ENCODE measurements around the gene SLC6A11. TPM values are rescaled to one million over a fixed set of nuclear protein-coding genes. Genes with fewer than 3 reads are reported as not detected.

SLC6A11 gene
- total RNA-seq, 2 experiments from 2014 or later, result not detected

- Histone ChIP-seq H3K27ac (ENCODE audit: low read depth in 1 of 2, low read length in 2 of 2) (no peak overlapping the region), H3K4me3 (ENCODE audit: low read length) (no peak overlapping the region), H3K36me3 (ENCODE audit: insufficient read depth, low read length) (no peaks in the 10 kb centered on the region), H3K9me3 (ENCODE audit: control insufficient read depth in 1 of 2, insufficient read depth in 1 of 2, low read length in 2 of 2) (no peaks in the 10 kb centered on the region), H3K27me3 (ENCODE audit: control insufficient read depth in 1 of 2, insufficient read depth in 2 of 2, low read length in 2 of 2) (peaks cover 0 to 4% of the 10 kb centered on the region in 2 experiments), H3K4me1 (ENCODE audit: insufficient read depth, low read length) (no peaks in the 10 kb centered on the region)
- no peak for DNase-seq
- ChIA-PET POLR2A (no interaction called here), CTCF (no interaction called here)
- Mint-ChIP-seq H3K4me3 (no peak overlapping the region), H3K9me3 (no peaks in the 10 kb centered on the region), H3K27ac (no peak overlapping the region), H3K27me3 (peaks cover 22% of the 10 kb centered on the region), H3K36me3 (ENCODE audit: low read depth) (no peaks in the 10 kb centered on the region), H3K4me1 (ENCODE audit: low read depth) (no peaks in the 10 kb centered on the region)
- no peak for TF ChIP-seq CTCF (IDR thresholded peaks at IDR 0.05)
- ATAC-seq (ENCODE audit: poor library complexity), result no peak
- intact Hi-C loops (cut with DNase I, micrococcal nuclease), result no loop called here
Measured at GRCh38 chr3:10952525-10952924, 136.5 kb downstream of the SLC6A11 start.

GRCh38 chr3:10954740-10955139 is 138.7 kb downstream of the SLC6A11 start:
- Mint-ChIP-seq H3K27me3 (peaks cover 24% of the 10 kb centered on the region), H3K36me3 (ENCODE audit: low read depth) (no peaks in the 10 kb centered on the region), H3K4me3 (no peak overlapping the region), H3K4me1 (ENCODE audit: low read depth) (no peaks in the 10 kb centered on the region), H3K27ac (no peak overlapping the region), H3K9me3 (no peaks in the 10 kb centered on the region)
- H3K4me1 ChIP-seq (ENCODE audit: insufficient read depth, low read length), result no peaks in the 10 kb centered on the region
- DNase-seq, result no peak
- ATAC-seq (ENCODE audit: poor library complexity), result no peak
- ChIA-PET POLR2A (no interaction called here), CTCF (no interaction called here)
- H3K36me3 ChIP-seq (ENCODE audit: insufficient read depth, low read length), result no peaks in the 10 kb centered on the region
- H3K27ac ChIP-seq (ENCODE audit: low read depth in 1 of 2, low read length in 2 of 2), result no peak overlapping the region
- peaks cover 0 to 4% of the 10 kb centered on the region in 2 experiments for H3K27me3 ChIP-seq (ENCODE audit: control insufficient read depth in 1 of 2, insufficient read depth in 2 of 2, low read length in 2 of 2)
- intact Hi-C loops (cut with DNase I, micrococcal nuclease), result no loop called here
- no peak overlapping the region for H3K4me3 ChIP-seq (ENCODE audit: low read length)
- no peak for TF ChIP-seq CTCF (IDR thresholded peaks at IDR 0.05)
- peaks cover 0 to 7% of the 10 kb centered on the region in 2 experiments for H3K9me3 ChIP-seq (ENCODE audit: control insufficient read depth in 1 of 2, insufficient read depth in 1 of 2, low read length in 2 of 2)

- H3K27ac Mint-ChIP-seq, result no peak overlapping the region
- peaks cover 0 to 2% of the 10 kb centered on the region in 2 experiments for H3K27me3 ChIP-seq (ENCODE audit: control insufficient read depth in 1 of 2, insufficient read depth in 2 of 2, low read length in 2 of 2)
- no peaks in the 10 kb centered on the region for H3K9me3 Mint-ChIP-seq
- intact Hi-C loops (cut with DNase I, micrococcal nuclease), result no loop called here
- no peaks in the 10 kb centered on the region for H3K36me3 ChIP-seq (ENCODE audit: insufficient read depth, low read length)
- no peak overlapping the region for H3K4me3 ChIP-seq (ENCODE audit: low read length)
- DNase-seq (no peak), ATAC-seq (ENCODE audit: poor library complexity) (no peak)
- ChIA-PET CTCF (no interaction called here), POLR2A (no interaction called here)
- peaks cover 0 to 7% of the 10 kb centered on the region in 2 experiments for H3K9me3 ChIP-seq (ENCODE audit: control insufficient read depth in 1 of 2, insufficient read depth in 1 of 2, low read length in 2 of 2)
- no peaks in the 10 kb centered on the region for H3K36me3 Mint-ChIP-seq (ENCODE audit: low read depth)
- H3K27ac ChIP-seq (ENCODE audit: low read depth in 1 of 2, low read length in 2 of 2), result no peak overlapping the region
- H3K4me1 ChIP-seq (ENCODE audit: insufficient read depth, low read length), result no peaks in the 10 kb centered on the region
- no peak for TF ChIP-seq CTCF (IDR thresholded peaks at IDR 0.05)
- no peaks in the 10 kb centered on the region for H3K4me1 Mint-ChIP-seq (ENCODE audit: low read depth)
- H3K27me3 Mint-ChIP-seq, result peaks cover 19% of the 10 kb centered on the region
- no peak overlapping the region for H3K4me3 Mint-ChIP-seq
Measured at GRCh38 chr3:10955711-10956453, 139.9 kb downstream of the SLC6A11 start.

Data from CD4-positive, alpha-beta T cell (primary cell).